Left ventricle myocardium inferior (tissue), 1 donor: ENCODE data around the gene SPEF1. TPM values are rescaled to one million over a fixed set of nuclear protein-coding genes. Genes with fewer than 3 reads are reported as not detected.
"Not testable (repeated sequence)": the region's sequence is repeated elsewhere in the genome, so short reads cannot be mapped to it uniquely, and the experiment has no call there.

Source experiments
- DNase-seq: peaks from one replicate; pipeline ENCODE4 v3.0.0-alpha.2; 2020
- H3K27ac ChIP-seq: fragments of 200-600 bp; replicated peaks from 2 replicates; pipeline ENCODE4 v1.8.0; 2021
- H3K27me3 ChIP-seq: fragments of 200-600 bp; 2 replicates; pipeline ENCODE4 v1.8.0; 2021; ENCODE audit warnings: low read depth
- H3K36me3 ChIP-seq: fragments of 200-600 bp; 2 replicates; pipeline ENCODE4 v1.8.0; 2021
- H3K4me1 ChIP-seq: fragments of 200-600 bp; 2 replicates; pipeline ENCODE4 v1.8.0; 2021
- H3K4me3 ChIP-seq: fragments of 200-600 bp; 2 replicates; pipeline ENCODE4 v1.8.0; 2021; ENCODE audit warnings: mild to moderate bottlenecking, moderate library complexity
- H3K9me3 ChIP-seq: fragments of 200-600 bp; replicated peaks from 2 replicates; pipeline ENCODE4 v1.8.0; 2021
- intact Hi-C: fragments of 100-400 bp; cut with micrococcal nuclease; formaldehyde crosslinking; loops from one replicate; pipeline ENCODE4 v1.11.0; 2022
- total RNA-seq: library from RNA; stranded (reverse); fragmentation: NEBNext Ultra II Directional; extraction: Animal tissue kit (Norgen Biotek cat#: 25700); gene quantifications from one replicate; pipeline ENCODE4 v1.2.1, GENCODE V29; 2021
- TF ChIP-seq, protein P1 (sequence below): fragments of 200-600 bp; IDR thresholded peaks from 2 replicates; pipeline ENCODE4 v1.8.0; 2021; ENCODE audit warnings: antibody characterized with exemption, mild to moderate bottlenecking, borderline replicate concordance
- donor health status: DM: no; HTN: yes; CAD: no; lungs with severe emphysema.

SPEF1 gene
- total RNA-seq, 1 donor from 2014 or later = 0.33 TPM

GRCh38 chr20:3794701-3795420, 13.6 kb upstream of the SPEF1 start:
- intact Hi-C loops = no loop called here
- DNase-seq = no peak

DNA sequence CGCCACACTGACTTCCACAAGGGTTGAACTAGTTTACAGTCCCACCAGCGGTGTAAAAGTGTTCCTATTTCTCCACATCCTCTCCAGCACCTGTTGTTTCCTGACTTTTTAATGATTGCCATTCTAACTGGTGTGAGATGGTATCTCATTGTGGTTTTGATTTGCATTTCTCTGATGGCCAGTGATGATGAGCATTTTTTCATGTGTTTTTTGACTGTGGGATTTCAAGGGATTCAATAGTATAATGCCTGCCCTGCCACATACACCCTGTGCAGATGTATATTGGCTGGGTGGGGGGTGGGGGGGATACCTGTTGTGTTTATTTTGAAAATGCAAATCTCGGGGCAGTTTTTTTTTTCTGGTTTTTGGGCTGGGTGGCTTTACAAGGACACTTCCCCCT, 12.9 kb upstream of the SPEF1 start:
- H3K27ac ChIP-seq, intact Hi-C loops, H3K4me3 ChIP-seq, DNase-seq, H3K9me3 ChIP-seq, H3K27me3 ChIP-seq, H3K36me3 ChIP-seq: not testable (repeated sequence)
- peaks cover 39% of the 10 kb centered on the region for H3K4me1 ChIP-seq

More at GRCh38 chr20:3794701-3795420, 13.6 kb upstream of the SPEF1 start:
- TF ChIP-seq, protein P1, sequence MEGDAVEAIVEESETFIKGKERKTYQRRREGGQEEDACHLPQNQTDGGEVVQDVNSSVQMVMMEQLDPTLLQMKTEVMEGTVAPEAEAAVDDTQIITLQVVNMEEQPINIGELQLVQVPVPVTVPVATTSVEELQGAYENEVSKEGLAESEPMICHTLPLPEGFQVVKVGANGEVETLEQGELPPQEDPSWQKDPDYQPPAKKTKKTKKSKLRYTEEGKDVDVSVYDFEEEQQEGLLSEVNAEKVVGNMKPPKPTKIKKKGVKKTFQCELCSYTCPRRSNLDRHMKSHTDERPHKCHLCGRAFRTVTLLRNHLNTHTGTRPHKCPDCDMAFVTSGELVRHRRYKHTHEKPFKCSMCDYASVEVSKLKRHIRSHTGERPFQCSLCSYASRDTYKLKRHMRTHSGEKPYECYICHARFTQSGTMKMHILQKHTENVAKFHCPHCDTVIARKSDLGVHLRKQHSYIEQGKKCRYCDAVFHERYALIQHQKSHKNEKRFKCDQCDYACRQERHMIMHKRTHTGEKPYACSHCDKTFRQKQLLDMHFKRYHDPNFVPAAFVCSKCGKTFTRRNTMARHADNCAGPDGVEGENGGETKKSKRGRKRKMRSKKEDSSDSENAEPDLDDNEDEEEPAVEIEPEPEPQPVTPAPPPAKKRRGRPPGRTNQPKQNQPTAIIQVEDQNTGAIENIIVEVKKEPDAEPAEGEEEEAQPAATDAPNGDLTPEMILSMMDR = no peak
- Histone ChIP-seq H3K27me3 (no peaks in the 10 kb centered on the region), H3K4me3 (peak overlapping the region; percentile 71), H3K9me3 (no peaks in the 10 kb centered on the region), H3K27ac (peak overlapping the region; percentile 93), H3K4me1 (peaks cover 40% of the 10 kb centered on the region), H3K36me3 (no peaks in the 10 kb centered on the region)

DNA sequence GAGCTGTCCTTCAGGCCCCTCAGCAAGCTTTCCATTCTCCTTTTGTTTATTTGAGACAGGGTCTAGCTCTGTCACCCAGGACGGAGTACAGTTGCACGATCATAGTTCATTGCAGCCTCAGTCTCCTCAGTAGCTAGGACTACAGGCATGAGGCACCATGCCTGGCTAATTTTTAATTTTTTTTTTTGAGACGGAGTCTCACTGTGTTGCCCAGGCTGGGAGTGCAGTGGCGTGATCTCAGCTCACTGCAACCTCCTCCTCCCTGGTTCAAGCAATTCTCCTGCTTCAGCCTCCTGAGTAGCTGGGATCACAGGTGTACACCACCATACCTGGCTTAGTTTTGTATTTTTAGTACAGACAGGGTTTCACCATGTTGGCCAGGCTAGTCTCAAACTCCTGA, 8.0 kb upstream of the SPEF1 start:
- H3K36me3 ChIP-seq, DNase-seq, H3K9me3 ChIP-seq, intact Hi-C loops, H3K27me3 ChIP-seq, H3K4me3 ChIP-seq, H3K27ac ChIP-seq: not testable (repeated sequence)
- peaks cover 28% of the 10 kb centered on the region for H3K4me1 ChIP-seq

DNA sequence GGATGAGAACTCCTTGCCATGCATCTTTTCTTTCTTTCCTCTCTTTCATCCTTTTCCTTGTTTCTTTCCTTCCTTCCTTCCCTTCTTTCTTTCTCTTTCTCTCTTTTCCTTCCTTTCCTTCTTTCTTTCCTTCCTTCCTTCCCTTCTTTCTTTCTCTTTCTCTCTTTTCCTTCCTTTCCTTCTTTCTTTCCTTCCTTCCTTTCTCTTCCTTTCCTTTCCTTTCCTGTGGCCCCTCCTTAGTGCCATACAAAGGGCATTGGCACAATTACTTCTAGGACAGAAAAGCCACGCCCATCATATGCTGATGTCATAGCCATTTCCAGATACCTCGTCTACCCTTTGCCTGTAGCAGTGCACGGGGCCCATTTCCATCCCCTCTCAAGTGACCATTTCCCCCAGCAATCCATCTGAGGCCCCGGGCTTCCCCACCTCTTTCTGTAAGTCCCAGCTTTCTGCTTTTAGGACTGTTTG, 7.5 kb upstream of the SPEF1 start:
- H3K36me3 ChIP-seq = peaks cover 6% of the 10 kb centered on the region
- intact Hi-C loops = no loop called here
- no peaks in the 10 kb centered on the region for H3K9me3 ChIP-seq
- peaks cover 33% of the 10 kb centered on the region for H3K4me1 ChIP-seq
- no peak overlapping the region for H3K4me3 ChIP-seq
- no peak for DNase-seq
- H3K27me3 ChIP-seq = no peaks in the 10 kb centered on the region
- TF ChIP-seq, protein P1 = no peak
- no peak overlapping the region for H3K27ac ChIP-seq

- H3K36me3 ChIP-seq = peaks cover 6% of the 10 kb centered on the region
- no peak for DNase-seq
- no peaks in the 10 kb centered on the region for H3K27me3 ChIP-seq
- intact Hi-C loops = no loop called here
- peak overlapping the region; percentile 62 for H3K4me3 ChIP-seq
- TF ChIP-seq, protein P1 = no peak
- peaks cover 40% of the 10 kb centered on the region for H3K4me1 ChIP-seq
- peak overlapping the region; percentile 73 for H3K27ac ChIP-seq
- no peaks in the 10 kb centered on the region for H3K9me3 ChIP-seq
Observed at GRCh38 chr20:3787324-3788014, 6.2 kb upstream of the SPEF1 start.

GRCh38 chr20:3786665-3787323, 5.5 kb upstream of the SPEF1 start, which contains the start of gene CENPB:
TSS of gene CENPB (minus strand) at chr20:3786740. CDS start at chr20:3786483, 257 bp downstream.
- H3K4me1 ChIP-seq = peaks cover 40% of the 10 kb centered on the region
- H3K4me3 ChIP-seq = peak within 1 kb of the TSS; percentile 81
- no peaks in the 10 kb centered on the region for H3K9me3 ChIP-seq
- DNase-seq = peak; percentile 92
- H3K27ac ChIP-seq = peak within 1 kb of the TSS; percentile 92
- H3K36me3 ChIP-seq = peaks cover 6% of the 10 kb centered on the region
- intact Hi-C loops = no loop called here
- TF ChIP-seq, protein P1 = peak; percentile 93
- H3K27me3 ChIP-seq = no peaks in the 10 kb centered on the region
